GM13976 (cell line): ENCODE data around the gene KLF16.

Source experiments
- DNase-seq: peaks from one replicate; pipeline ENCODE4 v3.0.0; 2012; ENCODE audit warnings: low spot score
- CTCF ChIP-seq: IDR thresholded peaks from 2 replicates; pipeline ENCODE4 v1.5.1; 2012; ENCODE audit warnings: borderline replicate concordance, mild to moderate bottlenecking; ENCODE audit not compliant: insufficient read depth; ENCODE audit errors: extremely low read depth, missing control alignments, control extremely low read depth
- in situ Hi-C: fragments of 300-500 bp; cut with MboI; formaldehyde crosslinking; loops from one replicate; pipeline ENCODE4 v1.12.0; 2022; ENCODE audit warnings: low sequenced_read_pairs, mixed read lengths, inconsistent platforms; ENCODE audit not compliant: unreplicated experiment

The KLF16 gene

GRCh38 chr19:1811472-1811894, 51.9 kb downstream of the KLF16 start:
- TF ChIP-seq CTCF = no peak
- no peak for DNase-seq

GRCh38 chr19:1810439-1811160, 52.8 kb downstream of the KLF16 start:
- in situ Hi-C loops = no loop called here
- no peak for TF ChIP-seq CTCF
- DNase-seq = no peak

More at GRCh38 chr19:1811472-1811894, 51.9 kb downstream of the KLF16 start:
- in situ Hi-C loops = no loop called here

- in situ Hi-C loops = no loop called here
- TF ChIP-seq CTCF = no peak
- no peak for DNase-seq
These were observed 53.7 kb downstream of the KLF16 start for GRCh38 chr19:1809678-1810077.

GRCh38 chr19:1808395-1808731, 55.0 kb downstream of the KLF16 start:
- in situ Hi-C loops = no loop called here
- no peak for TF ChIP-seq CTCF

GRCh38 chr19:1807695-1808394, 55.5 kb downstream of the KLF16 start:
- no peak for DNase-seq
- in situ Hi-C loops = no loop called here
- no peak for TF ChIP-seq CTCF

More at GRCh38 chr19:1808395-1808731, 55.0 kb downstream of the KLF16 start:
- no peak for DNase-seq

GRCh38 chr19:1807030-1807694, 56.2 kb downstream of the KLF16 start:
- no peak for TF ChIP-seq CTCF
- in situ Hi-C loops = no loop called here
- no peak for DNase-seq
